IMR-90 (cell line): ENCODE data around the gene SSTR4.

ENCODE experiments used
- BHLHE40 ChIP-seq: fragments of 150-350 bp; IDR thresholded peaks from 2 replicates; pipeline ENCODE4 v1.6.1; 2016; ENCODE audit warnings: mild to moderate bottlenecking, low read depth, low read length
- CEBPB ChIP-seq: IDR thresholded peaks from 2 replicates; pipeline ENCODE4 v1.6.1; 2012; ENCODE audit warnings: low read depth, low read length, improper control_type of control experiment
- MAFK ChIP-seq: IDR thresholded peaks from 2 replicates; pipeline ENCODE4 v1.6.1; 2012; ENCODE audit warnings: low read depth, low read length, improper control_type of control experiment
- MAZ ChIP-seq: IDR thresholded peaks from 2 replicates; pipeline ENCODE4 v1.6.1; 2012; ENCODE audit warnings: low read depth, mild to moderate bottlenecking, low read length, improper control_type of control experiment, moderate library complexity, borderline replicate concordance
- MXI1 ChIP-seq: IDR thresholded peaks from 2 replicates; pipeline ENCODE4 v1.6.1; 2012; ENCODE audit warnings: low read depth, mild to moderate bottlenecking, low read length, moderate library complexity, borderline replicate concordance
- NFE2L2 ChIP-seq: fragments of 150-350 bp; IDR thresholded peaks from 2 replicates; pipeline ENCODE4 v1.6.1; 2016; ENCODE audit warnings: low read depth, mild to moderate bottlenecking, low read length
- POLR2A ChIP-seq: IDR thresholded peaks from 2 replicates; pipeline ENCODE4 v1.6.1; 2012; ENCODE audit warnings: mild to moderate bottlenecking, low read depth, low read length
- RAD21 ChIP-seq: IDR thresholded peaks from 2 replicates; pipeline ENCODE4 v1.6.1; 2012; ENCODE audit warnings: low read length, improper control_type of control experiment
- RCOR1 ChIP-seq: IDR thresholded peaks from 2 replicates; pipeline ENCODE4 v1.6.1; 2012; ENCODE audit warnings: mild to moderate bottlenecking, low read length, improper control_type of control experiment; ENCODE audit not compliant: insufficient replicate concordance
- RFX5 ChIP-seq: IDR thresholded peaks from 2 replicates; pipeline ENCODE4 v1.8.0; 2012; ENCODE audit warnings: low read depth, mild to moderate bottlenecking, low read length, moderate library complexity
- SMC3 ChIP-seq: fragments of 150-350 bp; IDR thresholded peaks from 2 replicates; pipeline ENCODE4 v1.6.1; 2016; ENCODE audit warnings: low read depth, mild to moderate bottlenecking, antibody characterized with exemption, low read length, moderate library complexity
- TF ChIP-seq, protein P1 (sequence below): conservative IDR thresholded peaks from 2 replicates; pipeline ENCODE4 v1.5.1; 2012; ENCODE audit warnings: mild to moderate bottlenecking, low read depth, low read length, improper control_type of control experiment
- TF ChIP-seq, protein P2 (sequence below): fragments of 150-350 bp; IDR thresholded peaks from 2 replicates; pipeline ENCODE4 v1.6.1; 2017; ENCODE audit warnings: mild to moderate bottlenecking, antibody characterized with exemption, low read length, low read depth

DNA sequence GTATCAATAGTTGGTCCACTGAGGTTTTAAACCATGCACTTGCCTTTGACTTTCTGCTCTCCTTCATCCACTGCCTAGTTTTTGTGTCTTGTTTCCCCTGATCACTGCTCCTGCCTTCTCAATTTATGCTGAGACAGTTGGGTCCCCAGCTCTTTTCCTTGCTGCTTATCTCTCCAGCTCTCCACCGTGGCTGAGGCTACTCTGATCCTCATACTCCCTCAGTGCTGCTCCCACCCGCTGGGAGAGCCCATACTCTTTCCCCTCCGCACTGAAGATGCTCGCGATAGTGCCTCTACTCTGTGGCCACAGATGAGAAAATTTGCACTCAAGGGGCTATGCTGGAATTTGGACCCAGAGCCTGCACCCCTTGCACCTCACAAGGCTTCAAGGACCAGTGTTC, 17.8 kb downstream of the SSTR4 start:
- TF ChIP-seq, protein P1, sequence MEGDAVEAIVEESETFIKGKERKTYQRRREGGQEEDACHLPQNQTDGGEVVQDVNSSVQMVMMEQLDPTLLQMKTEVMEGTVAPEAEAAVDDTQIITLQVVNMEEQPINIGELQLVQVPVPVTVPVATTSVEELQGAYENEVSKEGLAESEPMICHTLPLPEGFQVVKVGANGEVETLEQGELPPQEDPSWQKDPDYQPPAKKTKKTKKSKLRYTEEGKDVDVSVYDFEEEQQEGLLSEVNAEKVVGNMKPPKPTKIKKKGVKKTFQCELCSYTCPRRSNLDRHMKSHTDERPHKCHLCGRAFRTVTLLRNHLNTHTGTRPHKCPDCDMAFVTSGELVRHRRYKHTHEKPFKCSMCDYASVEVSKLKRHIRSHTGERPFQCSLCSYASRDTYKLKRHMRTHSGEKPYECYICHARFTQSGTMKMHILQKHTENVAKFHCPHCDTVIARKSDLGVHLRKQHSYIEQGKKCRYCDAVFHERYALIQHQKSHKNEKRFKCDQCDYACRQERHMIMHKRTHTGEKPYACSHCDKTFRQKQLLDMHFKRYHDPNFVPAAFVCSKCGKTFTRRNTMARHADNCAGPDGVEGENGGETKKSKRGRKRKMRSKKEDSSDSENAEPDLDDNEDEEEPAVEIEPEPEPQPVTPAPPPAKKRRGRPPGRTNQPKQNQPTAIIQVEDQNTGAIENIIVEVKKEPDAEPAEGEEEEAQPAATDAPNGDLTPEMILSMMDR, result no peak
- no peak for TF ChIP-seq POLR2A
- no peak for TF ChIP-seq RAD21
- no peak for TF ChIP-seq SMC3
- no peak for TF ChIP-seq MAZ
- TF ChIP-seq RFX5, result no peak
- TF ChIP-seq, protein P2, sequence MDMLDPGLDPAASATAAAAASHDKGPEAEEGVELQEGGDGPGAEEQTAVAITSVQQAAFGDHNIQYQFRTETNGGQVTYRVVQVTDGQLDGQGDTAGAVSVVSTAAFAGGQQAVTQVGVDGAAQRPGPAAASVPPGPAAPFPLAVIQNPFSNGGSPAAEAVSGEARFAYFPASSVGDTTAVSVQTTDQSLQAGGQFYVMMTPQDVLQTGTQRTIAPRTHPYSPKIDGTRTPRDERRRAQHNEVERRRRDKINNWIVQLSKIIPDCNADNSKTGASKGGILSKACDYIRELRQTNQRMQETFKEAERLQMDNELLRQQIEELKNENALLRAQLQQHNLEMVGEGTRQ, result no peak
- TF ChIP-seq NFE2L2, result no peak
- TF ChIP-seq RCOR1, result no peak
- no peak for TF ChIP-seq CEBPB
- no peak for TF ChIP-seq MAFK
- TF ChIP-seq BHLHE40, result no peak
- TF ChIP-seq MXI1, result no peak
